Erythroblast (primary cell): ENCODE results near the gene RYR2.

Source experiments
- GATA1 ChIP-seq: IDR thresholded peaks from 2 replicates; pipeline ENCODE4 v1.6.1; 2011; ENCODE audit warnings: low read depth, mild to moderate bottlenecking, control low read depth, low read length, moderate library complexity
- POLR2A ChIP-seq: IDR thresholded peaks from 2 replicates; pipeline ENCODE4 v1.6.1; 2011; ENCODE audit warnings: mild to moderate bottlenecking, low read length

DNA sequence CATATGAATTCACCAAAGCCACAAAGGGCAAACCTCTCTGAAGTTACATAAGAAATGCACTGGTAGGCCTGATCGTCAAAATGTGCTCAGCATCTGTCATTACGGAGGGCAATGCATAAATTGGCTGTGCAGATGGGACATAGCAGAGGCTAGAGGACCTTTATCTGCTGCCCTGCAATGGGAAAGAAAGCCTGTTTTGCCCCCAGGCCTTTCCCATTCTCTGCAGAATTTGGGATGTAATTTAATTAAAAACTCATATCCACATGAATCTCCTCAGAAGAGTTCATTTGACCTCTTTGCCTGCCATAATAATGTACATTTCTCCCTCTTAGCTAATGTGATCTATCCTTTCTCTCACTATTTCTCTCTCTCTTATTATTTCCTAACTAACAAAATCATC lies 690.7 kb downstream of the RYR2 start:
- TF ChIP-seq POLR2A (no peak), GATA1 (no peak)
